Germinal center (tissue), 1 donor: Measurements from ENCODE around the gene LYPD4.

Experiments
- DNase-seq: peaks from one replicate; pipeline ENCODE4 v3.0.0; 2012; ENCODE audit warnings: mixed read lengths, low spot score

The LYPD4 gene

GRCh38 chr19:41872775-41873647 lies 28.5 kb upstream of the LYPD4 start:
- peak; percentile 47 for DNase-seq

- DNase-seq, result no peak
Measured at GRCh38 chr19:41872384-41872774, 27.9 kb upstream of the LYPD4 start.

GRCh38 chr19:41871573-41872383 lies 27.3 kb upstream of the LYPD4 start:
- peak; percentile 75 for DNase-seq

- no peak for DNase-seq
Measured at GRCh38 chr19:41870401-41870873, 26.0 kb upstream of the LYPD4 start.

- DNase-seq, result no peak
Measured at GRCh38 chr19:41869374-41869955, 25.0 kb upstream of the LYPD4 start.

GRCh38 chr19:41868989-41869300 lies 24.5 kb upstream of the LYPD4 start:
- DNase-seq, result no peak

- DNase-seq, result no peak
Measured at GRCh38 chr19:41868120-41868988, 23.9 kb upstream of the LYPD4 start.

GRCh38 chr19:41866284-41866683 lies 21.8 kb upstream of the LYPD4 start:
- no peak for DNase-seq

GRCh38 chr19:41864374-41864773 lies 19.9 kb upstream of the LYPD4 start:
- DNase-seq, result no peak

- no peak for DNase-seq
Measured at GRCh38 chr19:41863209-41863931, 18.9 kb upstream of the LYPD4 start.

GRCh38 chr19:41862445-41862986 lies 18.0 kb upstream of the LYPD4 start:
- DNase-seq, result no peak

GRCh38 chr19:41861846-41862245 lies 17.4 kb upstream of the LYPD4 start:
- no peak for DNase-seq

- no peak for DNase-seq
Measured at GRCh38 chr19:41861116-41861768, 16.8 kb upstream of the LYPD4 start.

GRCh38 chr19:41860419-41861115 lies 16.1 kb upstream of the LYPD4 start:
- no peak for DNase-seq

GRCh38 chr19:41859618-41860418 lies 15.3 kb upstream of the LYPD4 start, which contains the start of gene RPS19:
Gene RPS19, plus strand, starts transcription at chr19:41860255. Its CDS starts 520 bp downstream, at chr19:41860775.
- peak; percentile 95 for DNase-seq

GRCh38 chr19:41859213-41859617 lies 14.7 kb upstream of the LYPD4 start:
- DNase-seq, result no peak

- no peak for DNase-seq
Measured at GRCh38 chr19:41853768-41854167, 9.3 kb upstream of the LYPD4 start.

- no peak for DNase-seq
Measured at GRCh38 chr19:41853344-41853743, 8.9 kb upstream of the LYPD4 start.

GRCh38 chr19:41851456-41851855 lies 7.0 kb upstream of the LYPD4 start:
- DNase-seq, result no peak
